Fibroblast of skin of right quadriceps (primary cell): ENCODE data around the gene ANKMY2.
"Not testable (repeated sequence)": the region's sequence is repeated elsewhere in the genome, so short reads cannot be mapped to it uniquely, and the experiment has no call there.

Source experiments
- DNase-seq: peaks from one replicate; pipeline ENCODE4 v3.0.0-alpha.2; 2013

The ANKMY2 gene

GRCh38 chr7:16616542-16616941 lies 29.0 kb downstream of the ANKMY2 start:
- no peak for DNase-seq

GRCh38 chr7:16616122-16616521 lies 29.4 kb downstream of the ANKMY2 start:
- DNase-seq, result no peak

- DNase-seq, result no peak
Measured at GRCh38 chr7:16615228-16615627, 30.3 kb downstream of the ANKMY2 start.

- DNase-seq, result no peak
Measured at GRCh38 chr7:16611711-16612110, 33.8 kb downstream of the ANKMY2 start.

- DNase-seq, result no peak
Measured at GRCh38 chr7:16609842-16610450, 35.6 kb downstream of the ANKMY2 start.

GRCh38 chr7:16606704-16607103 lies 38.9 kb downstream of the ANKMY2 start:
- DNase-seq, result no peak

GRCh38 chr7:16604054-16604453 lies 41.5 kb downstream of the ANKMY2 start:
- DNase-seq, result no peak

- DNase-seq, result no peak
Measured at GRCh38 chr7:16603633-16604032, 41.9 kb downstream of the ANKMY2 start.

GRCh38 chr7:16599860-16600259 lies 45.7 kb downstream of the ANKMY2 start:
- no peak for DNase-seq

GRCh38 chr7:16598015-16598414 lies 47.5 kb downstream of the ANKMY2 start:
- DNase-seq, result no peak

GRCh38 chr7:16595596-16595995 lies 50.0 kb downstream of the ANKMY2 start:
- not testable (repeated sequence) for DNase-seq

GRCh38 chr7:16594676-16595075 lies 50.9 kb downstream of the ANKMY2 start:
- DNase-seq, result peak; percentile 23

- DNase-seq, result peak; percentile 62
Measured at GRCh38 chr7:16594061-16594460, 51.5 kb downstream of the ANKMY2 start.

- DNase-seq, result no peak
Measured at GRCh38 chr7:16592395-16592794, 53.2 kb downstream of the ANKMY2 start.

- DNase-seq, result no peak
Measured at GRCh38 chr7:16590424-16590823, 55.1 kb downstream of the ANKMY2 start.

- peak; percentile 66 for DNase-seq
Measured at GRCh38 chr7:16589881-16590280, 55.7 kb downstream of the ANKMY2 start.

- DNase-seq, result no peak
Measured at GRCh38 chr7:16587790-16588189, 57.8 kb downstream of the ANKMY2 start.

- no peak for DNase-seq
Measured at GRCh38 chr7:16587129-16587528, 58.4 kb downstream of the ANKMY2 start.

- DNase-seq, result no peak
Measured at GRCh38 chr7:16586081-16586874, 59.3 kb downstream of the ANKMY2 start.

GRCh38 chr7:16585540-16585939 lies 60.0 kb downstream of the ANKMY2 start:
- no peak for DNase-seq

GRCh38 chr7:16583834-16584233 lies 61.7 kb downstream of the ANKMY2 start:
- DNase-seq, result no peak

- no peak for DNase-seq
Measured at GRCh38 chr7:16581286-16581685, 64.3 kb downstream of the ANKMY2 start.

- DNase-seq, result no peak
Measured at GRCh38 chr7:16579216-16579615, 66.3 kb downstream of the ANKMY2 start.

GRCh38 chr7:16571941-16572340 lies 73.6 kb downstream of the ANKMY2 start:
- no peak for DNase-seq
